HG03097 (cell line): ENCODE measurements around the gene SLC9A8.

Source experiments
- ATAC-seq: cut with Tn5 transposase; IDR thresholded peaks from one replicate; pipeline ENCODE4 v1.9.1; 2021; ENCODE audit not compliant: unreplicated experiment, low FRiP score

Gene SLC9A8

DNA sequence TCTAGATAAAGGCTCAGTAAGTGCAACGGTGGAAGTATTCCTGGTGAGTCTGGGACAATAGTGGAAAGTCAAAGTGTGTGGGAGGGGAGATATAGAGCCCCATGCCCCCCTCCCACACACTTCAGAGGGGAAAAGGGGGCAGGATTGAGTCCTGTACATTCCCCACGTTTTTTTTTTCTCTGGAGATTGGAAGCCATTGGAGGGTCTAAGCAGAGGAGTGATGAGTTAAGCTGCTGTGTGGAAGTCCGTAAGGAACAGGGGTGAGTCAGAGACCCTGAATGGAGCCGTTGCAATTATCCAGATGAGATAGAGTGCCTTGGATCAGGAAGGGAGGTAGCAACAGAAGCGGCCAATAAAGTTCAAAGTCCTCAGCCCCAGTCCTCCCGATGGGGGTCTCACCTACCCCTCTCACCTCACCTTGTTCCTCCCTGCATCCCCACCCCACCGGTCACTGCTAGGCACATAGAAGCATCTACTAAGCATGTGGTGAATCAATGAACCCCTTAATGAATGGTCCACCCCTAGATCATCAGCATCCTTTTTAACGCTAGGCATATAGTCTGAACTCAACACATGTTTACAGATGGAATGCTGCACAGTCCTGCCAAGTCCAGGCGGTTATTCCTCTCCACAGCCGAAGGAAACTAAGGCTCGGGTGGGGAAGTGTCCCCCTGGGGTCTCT, 662 bp upstream of the SLC9A8 start:
- ATAC-seq, result no peak

DNA sequence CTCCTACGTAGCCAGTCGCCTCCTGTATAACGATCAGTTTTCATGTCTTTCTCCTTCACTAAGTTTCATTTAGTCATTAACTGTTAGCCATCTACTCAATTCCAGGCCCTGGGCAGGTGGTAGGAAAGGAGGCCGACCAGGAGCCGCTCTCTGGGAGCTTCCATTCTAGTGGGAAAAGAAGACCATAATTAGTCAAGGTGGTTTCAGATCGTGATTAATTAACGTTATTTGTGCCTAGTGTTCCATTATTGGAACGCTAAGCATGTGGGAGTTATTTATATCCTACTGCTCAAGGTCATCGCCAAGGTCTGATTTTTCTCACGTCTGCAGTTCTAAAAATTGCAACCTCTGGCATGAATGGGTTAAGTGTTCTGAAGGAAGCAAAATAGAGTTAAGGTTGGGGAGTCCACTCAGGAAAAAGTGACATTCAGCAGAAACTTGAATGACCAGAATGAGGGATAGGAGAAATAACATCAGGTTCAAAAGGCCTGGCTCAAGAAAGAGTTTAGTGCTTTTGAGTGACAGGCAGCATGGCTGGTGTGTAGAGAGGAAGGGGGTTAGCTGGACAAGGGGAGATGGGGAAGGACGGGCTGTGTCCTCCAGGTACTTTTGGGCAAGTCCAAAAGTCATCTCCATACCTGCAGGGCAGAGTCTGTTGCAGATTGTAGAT, 812 bp downstream of the SLC9A8 start:
- peak; percentile 21 for ATAC-seq

DNA sequence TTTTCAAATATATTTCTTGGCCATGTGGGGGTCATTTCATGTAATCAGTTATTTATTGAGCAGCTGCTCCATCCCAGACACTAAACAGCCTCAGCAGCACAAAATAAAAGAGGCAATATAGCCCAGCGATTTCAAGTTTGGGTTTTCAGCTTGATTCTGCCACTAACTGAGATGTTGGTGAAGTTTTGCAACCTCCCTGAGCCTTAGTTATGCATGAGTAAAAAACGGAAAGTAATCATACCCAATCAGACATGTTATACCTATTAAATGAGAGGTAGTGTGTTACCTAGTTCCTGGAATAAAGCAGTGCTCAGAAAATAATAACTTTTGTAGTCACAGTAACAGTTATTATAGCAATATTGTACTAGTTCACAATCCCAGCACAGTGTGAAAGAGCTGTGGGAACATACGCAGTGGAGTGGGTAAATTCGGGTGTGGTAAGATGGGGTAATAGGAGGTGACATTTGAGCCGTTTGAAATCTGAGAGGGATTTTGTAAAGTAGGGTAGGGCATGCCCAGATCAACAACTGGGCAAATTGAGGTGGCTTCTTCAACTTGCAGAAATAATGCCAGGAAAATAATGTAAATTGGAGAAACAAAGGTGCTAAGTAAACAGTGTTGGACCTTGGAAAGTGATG, 1.5 kb downstream of the SLC9A8 start:
- ATAC-seq, result no peak

DNA sequence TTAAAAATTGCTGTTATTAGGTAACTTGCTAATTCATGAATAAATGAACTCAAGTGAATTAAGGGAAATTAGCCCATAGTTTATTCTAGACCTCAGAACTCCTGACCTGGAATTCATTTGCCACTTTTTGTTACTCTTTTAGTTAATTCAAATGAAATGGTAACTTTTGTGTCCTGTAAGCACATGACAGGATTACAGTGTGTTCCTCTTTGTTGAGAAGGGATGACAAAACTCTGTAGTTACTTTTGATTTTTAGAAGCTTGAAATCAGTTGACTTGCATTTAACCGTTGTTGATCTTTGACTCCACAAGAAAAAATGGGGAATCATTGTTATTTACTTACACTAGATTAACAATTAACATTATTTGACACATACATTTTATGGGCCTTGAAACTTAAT, 6.2 kb downstream of the SLC9A8 start:
- no peak for ATAC-seq

DNA sequence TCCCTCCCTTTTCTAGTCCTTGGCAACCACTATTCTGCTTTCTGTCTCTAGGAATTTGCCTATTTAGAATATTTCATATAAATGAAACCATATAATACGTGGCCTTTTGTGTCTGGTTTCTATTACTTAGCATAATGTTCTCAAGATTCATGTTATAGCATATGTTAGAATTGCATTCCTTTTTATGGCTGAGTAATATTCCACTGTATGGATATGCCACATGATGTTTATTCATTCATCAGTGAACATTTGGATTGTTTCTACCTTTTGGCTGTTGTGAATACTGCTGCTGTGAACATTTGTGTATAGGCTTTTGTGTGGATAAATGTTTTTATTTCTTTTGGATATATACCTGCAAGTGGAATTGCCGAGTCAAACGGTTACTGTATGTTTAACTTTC, 7.1 kb downstream of the SLC9A8 start:
- ATAC-seq, result no peak

DNA sequence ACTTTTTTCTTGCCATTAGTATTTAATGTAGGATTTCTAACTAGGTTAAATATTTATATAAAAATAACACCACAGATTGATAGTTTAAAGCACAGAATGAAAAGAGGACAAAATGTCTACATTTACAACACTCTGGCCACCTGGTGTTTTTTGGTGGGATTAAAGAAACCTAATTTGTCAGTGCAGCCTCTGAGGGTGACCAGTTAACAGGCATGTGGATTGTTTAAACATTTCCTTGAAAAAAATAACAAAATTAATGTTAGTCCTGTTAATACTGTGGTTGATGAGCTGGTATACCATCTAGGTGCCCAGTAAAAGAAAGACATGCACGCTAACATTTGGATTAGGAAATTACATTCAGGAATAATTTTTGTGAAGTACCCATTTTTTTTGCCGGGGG, 8.8 kb downstream of the SLC9A8 start:
- ATAC-seq, result no peak

DNA sequence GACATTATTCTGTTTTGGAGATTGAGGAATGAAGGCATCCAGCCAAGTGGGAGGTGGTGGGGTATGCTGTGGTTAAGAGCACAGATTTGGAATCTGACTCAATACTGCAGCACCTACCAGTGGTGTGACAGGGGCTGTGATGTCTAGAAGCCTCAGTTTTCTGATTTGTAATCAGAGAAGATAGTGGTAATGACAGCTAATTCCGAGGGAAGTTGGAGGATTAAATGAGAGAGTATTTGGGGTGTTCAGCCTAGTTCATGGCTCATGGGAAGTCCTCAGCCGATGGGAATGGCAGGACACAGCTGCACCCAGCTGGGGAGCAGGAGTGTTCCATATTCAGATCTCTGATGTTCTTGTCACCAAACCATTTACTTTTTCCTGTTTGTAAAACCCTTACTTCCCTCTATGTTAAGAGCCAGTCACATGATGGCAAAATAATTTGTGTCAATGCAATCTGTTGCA, 9.3 kb downstream of the SLC9A8 start:
- no peak for ATAC-seq

DNA sequence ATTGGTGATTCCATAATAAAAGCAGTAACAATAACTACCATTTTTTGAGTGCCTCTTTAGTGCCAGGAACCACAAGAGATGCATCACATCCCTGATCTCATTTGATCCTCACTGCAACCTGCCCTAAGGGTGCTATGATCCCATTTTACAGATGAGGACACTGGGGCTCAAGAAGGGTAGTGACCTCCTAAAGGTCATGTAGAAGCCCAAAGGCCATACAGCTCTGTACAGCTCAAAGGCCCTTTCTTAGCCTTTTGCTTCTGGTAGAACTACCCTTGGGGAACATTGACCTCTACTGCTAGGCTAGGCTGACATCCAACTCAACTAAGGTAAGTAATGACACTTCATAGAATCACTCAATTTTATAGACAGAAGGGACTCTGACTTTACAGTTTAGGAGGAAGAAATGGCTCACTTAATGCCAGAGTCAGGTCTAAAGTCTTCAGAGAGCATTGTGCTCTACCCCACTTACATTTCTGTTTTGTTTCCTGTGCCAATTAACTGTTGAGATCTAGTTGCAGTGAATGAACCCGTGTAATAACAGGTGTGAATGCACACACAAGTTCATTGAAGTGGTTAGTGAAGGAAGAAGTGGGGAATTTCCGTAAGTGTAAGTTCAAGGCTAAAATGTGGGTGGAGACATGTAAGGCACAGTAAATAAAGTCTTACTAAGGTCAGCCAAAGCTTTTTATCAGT, 10.7 kb downstream of the SLC9A8 start:
- no peak for ATAC-seq

DNA sequence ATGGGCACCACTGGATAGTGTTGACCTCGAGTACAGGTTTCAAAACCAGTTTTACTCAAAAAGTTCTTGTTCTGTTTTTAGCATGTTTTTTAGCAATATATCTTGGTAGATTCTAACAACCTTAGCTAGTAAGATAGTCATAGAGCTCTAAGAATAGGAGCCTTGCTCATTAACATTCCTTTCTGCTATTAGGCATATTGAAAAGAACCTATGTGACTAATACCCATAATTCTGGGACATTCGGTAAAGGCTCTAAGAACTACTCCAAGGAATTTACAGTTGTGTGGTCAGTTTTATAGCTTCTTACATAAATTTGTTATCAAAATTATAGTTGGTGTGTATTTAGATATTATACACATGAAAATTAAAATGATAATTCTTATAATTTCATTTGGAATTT, 11.6 kb downstream of the SLC9A8 start:
- ATAC-seq, result no peak

DNA sequence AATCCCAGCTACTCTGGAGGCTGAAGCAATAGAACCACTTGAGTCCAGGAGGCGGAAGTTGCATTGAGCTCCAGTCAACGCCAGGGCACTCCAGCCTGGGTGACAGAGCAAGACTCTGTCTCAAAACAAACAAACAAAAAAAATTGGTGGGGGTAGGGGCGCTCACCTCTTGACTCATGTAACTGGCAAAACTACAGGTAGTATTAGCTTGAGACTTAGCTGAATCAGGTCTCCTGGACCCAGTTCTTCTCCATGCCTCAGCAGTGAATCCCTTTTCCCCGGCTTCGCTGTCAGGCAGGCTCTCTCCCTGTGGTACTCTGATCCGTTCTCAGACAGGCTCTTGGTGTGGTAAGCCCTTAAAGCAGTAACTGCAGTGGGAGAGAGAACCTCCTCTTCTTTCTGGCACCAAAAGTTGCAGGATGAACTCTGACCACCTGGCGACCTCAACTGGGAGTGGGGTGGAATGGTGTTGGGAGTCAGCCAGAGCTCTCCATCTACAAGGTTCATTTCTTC, 12.9 kb downstream of the SLC9A8 start:
- ATAC-seq, result no peak

DNA sequence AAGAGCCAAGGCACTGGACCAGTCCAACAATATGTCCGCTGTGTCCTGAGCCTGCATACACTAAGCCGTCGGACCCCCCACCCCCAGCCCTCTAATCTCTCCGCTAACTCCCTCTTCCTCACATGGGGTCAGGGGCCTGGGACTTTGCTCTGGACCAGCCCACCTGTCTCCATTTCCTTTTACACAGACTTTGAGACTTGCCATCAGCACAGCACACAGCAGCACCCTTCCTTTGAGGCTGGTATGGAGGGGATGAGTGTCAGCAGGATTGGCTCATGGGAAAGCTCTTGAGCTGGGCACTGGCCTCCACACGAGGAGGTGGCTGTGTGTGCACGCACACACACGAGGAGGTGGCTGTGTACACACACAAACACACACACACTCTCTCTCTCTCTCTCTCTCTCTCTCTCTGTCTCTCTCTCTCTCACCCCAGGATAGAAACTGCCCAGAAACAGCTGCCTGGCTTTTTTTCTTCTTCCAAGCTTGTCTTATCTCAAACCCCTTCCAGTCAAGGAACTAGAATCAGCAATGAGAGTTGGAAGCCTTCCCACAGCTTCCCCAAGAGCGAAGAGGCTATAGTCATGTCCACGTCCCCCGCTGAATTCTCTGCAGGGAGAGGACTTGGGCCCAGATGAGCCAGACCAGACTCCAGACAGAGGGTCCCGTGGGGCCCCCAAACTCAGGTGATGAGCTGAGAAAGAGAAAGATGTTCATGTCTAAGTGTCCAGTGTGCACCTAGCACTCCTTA, 18.6 kb downstream of the SLC9A8 start:
- ATAC-seq, result no peak

DNA sequence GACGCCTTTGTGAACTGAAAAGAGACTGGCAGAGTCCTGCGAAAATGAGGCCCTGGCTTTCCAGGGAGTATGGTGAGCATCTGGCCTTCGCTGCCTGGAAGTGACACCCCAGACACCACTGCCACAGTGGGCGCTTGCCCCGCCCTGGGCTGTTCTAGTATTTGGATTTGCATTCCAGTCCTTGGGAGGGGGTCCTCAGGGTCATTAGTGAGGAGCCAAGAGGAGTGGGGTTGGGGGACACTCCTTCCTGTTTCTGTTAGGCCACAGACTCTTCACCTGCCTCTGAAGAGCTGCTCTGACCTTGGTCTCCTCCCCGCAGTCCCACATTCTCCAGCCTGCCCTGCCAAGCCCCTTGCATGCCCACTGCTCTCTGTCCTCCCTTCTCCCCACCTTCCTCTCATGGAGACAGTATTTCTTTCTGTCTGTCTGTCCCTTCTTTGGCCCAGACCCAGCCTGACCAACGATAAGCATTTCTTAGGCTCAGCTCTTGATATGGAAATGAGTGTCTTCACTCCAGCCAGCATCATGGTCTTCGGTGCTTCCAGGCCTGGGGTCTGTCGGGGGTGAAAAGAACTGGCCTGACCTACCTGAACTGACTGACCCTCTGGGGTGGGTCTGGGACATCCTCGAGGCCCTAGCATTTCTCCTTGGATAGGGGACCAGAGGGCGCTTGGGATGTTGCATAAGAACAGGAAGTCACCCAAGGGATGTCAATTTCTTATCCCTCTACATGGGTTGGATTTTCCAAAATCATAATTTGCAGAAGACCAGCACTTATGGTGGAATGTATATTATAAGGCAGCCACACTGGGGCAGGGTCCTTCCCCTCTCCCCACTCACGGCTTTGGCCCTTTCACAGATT, 19.4 kb downstream of the SLC9A8 start:
- ATAC-seq, result no peak

DNA sequence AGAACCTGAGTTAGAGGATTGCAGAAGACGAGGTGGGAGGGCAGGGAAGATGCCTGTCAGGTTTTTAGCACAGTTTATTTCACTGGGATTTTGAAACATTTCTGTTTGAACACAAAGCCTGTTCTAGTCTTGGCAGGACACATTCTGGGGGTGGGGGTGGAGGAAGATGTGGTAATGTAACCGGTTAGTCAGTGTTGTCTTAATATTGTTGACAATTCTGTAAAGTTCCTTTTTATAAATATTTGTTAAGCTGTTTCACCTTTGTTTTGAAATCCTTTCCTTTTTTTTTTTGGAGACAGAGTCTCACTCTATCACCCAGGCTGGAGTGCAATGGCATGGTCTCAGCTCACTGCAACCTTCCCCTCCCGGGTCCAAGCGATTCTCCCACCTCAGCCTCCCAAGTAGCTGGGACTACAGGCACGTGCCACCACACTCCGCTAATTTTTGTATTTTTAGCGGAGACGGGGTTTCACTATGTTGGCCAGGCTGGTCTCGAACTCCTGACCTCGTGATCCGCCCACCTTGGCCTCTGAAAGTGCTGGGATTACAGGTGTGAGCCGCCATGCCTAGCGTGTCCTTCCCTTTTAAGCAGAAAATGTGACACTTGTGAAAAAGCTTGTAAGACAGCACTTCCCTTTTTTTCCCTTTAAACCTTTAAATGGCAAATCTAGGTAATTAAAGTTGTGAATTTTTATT, 20.2 kb downstream of the SLC9A8 start:
- no peak for ATAC-seq

DNA sequence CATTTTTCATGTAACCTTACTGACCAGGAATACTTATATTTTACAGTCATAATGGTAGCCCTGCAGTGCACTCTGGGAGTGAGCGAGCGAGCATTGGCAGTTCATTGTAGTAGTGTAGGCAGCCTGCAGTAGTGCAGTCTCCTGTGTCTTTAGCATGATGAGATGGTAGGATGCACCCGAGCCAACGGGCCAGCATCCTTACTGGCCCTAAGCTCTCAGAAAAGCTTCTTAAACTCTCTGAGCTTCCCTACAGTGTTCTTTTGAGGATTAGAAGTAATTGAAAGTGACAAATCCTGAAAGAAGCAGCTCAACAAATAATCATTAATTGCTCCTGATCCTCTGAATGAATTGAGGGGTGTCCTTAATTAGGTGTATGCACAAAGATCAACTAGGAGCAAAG, 20.9 kb downstream of the SLC9A8 start:
- ATAC-seq, result no peak

DNA sequence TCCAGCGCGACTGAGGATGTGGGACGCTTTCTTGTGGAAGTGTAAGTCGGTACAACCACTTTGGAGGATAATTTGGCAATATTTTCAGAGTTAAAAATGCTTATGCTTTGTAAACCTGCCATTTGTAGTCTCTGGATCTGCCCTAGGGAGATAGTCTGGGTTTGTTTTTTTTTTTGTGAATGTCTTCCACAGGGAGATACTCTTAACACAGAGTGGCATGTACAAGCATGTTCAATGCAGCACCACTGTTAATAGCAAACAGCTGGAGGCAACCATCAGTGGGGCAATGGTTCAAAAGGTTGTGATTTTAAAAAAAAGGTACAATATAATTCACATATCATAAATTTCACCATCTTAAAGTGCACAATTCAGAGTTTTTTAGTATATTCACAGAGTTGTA, 22.4 kb downstream of the SLC9A8 start:
- ATAC-seq, result no peak

DNA sequence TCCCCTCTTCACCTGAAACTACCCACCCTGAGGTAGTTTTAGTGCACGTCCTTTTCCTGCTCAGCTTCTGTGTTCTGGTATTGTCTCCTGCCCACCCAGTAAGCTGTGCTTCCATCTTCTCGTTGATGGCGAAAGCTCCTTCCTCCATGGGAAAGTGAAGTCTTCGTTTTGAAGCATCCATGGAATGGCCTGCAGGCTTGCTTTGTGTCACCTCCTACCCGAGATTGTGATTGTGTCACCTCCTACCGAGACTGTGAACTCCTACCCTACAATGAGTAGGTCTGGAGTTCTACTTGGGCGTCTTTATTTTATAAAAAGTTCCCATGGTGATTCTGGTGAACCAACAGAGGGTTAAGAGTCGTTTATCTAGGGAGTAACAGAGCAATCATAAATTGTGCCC, 25.9 kb downstream of the SLC9A8 start:
- no peak for ATAC-seq

DNA sequence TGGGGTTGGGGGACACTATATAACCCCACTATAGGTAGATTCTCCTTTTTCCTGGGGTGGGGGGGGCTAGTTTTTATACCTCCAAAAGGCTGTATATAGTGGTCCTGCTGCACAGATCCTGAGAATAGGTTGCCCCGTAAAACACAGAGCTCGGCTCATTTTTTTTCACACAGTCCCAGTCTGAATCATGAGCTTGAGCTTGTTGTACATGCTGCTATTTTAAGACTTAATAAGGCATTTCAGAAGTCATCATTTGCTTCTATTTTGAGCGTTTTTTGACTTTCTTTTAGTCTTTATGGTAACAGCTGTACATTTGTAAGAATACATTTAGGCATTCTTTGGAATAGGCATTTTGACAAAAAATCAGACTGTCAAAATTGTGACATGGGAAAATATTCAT, 30.5 kb downstream of the SLC9A8 start:
- ATAC-seq, result no peak

DNA sequence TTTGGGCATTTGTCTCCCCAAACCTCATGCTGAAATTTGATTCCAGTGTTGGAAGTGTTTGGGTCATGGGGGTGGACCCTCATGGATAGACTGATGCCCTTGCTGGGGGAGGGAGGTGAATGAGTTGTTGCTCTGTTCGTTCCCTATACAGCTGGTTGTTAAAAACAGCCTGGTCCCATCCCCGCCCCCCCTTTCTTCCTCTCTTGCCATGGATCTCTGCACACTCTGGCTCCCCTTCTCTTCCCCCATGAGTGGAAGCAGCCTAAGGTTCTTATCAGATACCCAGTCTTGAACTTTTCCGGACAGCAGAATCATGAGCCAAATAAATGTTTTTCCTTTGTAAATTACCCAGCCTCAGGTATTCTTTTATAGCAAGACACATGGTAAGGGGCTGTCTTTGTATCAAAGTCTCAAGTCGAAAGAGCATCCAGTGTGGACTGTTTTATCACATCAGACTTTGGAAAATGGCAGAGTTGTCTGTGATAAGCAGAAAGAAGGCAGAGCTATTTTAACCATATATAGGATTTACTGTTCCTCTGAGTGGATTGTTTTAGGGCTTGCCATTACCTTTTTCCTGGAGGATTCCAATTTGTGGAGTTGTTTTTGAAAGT, 31.2 kb downstream of the SLC9A8 start:
- ATAC-seq, result no peak

DNA sequence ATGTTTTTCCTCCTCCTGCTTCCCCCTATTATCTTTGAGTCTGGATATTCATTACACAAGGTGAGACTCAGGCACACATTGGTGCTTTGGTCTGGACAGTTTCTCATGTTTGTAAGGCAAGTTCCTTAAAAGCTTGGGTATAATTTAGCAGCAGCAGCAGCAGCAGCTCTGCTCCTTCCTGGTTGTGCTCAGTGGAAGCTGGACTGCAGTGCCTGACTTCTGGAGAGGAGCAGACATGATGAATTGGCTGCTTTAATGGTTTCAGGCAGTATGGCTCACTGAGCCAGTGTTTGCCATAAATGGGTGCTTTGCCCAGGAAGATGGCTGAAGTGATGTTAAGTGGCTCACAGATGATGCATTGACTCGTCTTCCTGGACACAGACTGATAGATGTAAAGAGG, 32.4 kb downstream of the SLC9A8 start:
- no peak for ATAC-seq
